ENCODE results near the gene SYNM.
"Not testable (repeated sequence)": the region's sequence is repeated elsewhere in the genome, so short reads cannot be mapped to it uniquely, and the experiment has no call there.

The SYNM gene

DNA sequence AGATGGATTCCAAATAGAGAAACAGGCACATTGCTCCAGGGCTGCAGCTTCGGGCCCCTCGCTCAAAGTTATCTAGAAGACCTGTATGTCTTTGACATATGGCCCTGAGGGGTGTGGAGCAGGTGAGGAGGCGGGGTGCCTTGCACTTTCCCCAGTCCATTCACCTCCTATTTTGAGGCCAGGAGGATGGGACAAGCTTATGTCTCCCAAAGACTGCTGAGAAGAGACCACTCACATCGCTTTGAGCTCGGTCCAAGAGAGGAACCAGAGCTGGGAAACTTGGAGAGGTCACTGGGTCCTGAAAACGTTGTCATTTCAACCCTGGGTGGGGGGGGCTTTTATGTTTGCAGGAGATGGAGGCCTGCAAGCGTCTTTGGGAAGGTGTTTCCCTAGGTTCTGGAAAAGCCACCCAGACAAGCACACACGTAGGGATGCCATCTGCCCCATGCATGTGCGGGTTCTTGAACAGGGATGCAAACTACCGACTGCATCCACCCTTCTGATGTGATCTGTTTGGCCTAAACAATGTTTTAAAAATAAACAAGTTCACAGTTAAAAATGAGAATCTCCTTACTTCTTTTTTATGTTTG, 33.7 kb upstream of the SYNM start:
- Histone ChIP-seq H3K9ac (ENCODE audit: low read length) (no peak overlapping the region), H3K4me1 (ENCODE audit: control insufficient read depth, insufficient read depth, low read length) (no peaks in the 10 kb centered on the region)

DNA sequence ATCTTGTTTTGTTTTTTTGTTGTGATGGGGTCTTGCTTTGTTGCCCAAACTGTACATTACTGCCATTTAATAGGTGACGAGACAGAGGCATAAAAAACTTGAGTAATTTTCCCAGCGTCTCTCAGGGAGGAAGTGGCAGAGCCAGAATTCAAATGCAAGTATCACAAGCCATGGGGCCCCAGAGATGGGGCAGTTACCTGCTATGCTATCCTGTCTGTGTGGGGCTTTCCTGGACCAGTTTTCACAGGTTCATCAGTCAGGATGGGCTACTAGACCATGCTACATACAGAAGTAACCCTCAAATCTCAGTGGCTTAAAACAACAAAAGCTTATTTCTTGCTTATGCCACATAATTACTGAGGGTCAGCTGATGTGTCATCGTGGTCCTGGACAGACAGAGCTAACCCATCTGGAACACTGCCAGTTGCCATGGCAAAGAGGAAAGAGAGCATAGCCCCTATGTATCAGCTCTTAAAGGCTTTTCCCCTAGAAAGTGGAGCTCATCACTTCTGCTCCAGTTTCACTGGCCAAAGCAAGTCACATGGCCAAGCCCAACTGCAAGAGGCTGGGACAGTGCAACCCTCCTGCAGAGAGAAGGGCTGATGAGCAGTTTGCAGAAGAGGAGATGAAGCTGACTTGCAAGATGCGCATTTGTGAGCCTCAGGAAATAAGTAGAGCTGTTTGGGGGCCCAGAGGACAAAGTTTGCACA, 31.7 kb upstream of the SYNM start:
- Histone ChIP-seq H3K36me3 (ENCODE audit: control insufficient read depth, insufficient read depth, low read length) (no peaks in the 10 kb centered on the region), H3K4me1 (ENCODE audit: control insufficient read depth, insufficient read depth, low read length) (peaks cover 3% of the 10 kb centered on the region), H3K9me3 (ENCODE audit: control insufficient read depth, low read length) (no peaks in the 10 kb centered on the region), H3K9ac (ENCODE audit: low read length) (no peak overlapping the region), H3K4me3 (ENCODE audit: low read length) (no peak overlapping the region), H3K27me3 (ENCODE audit: control insufficient read depth, insufficient read depth, low read length) (no peaks in the 10 kb centered on the region)

More for the DNA sequence above, 33.7 kb upstream of the SYNM start:
- H3K27me3 ChIP-seq (ENCODE audit: control insufficient read depth, insufficient read depth, low read length), result no peaks in the 10 kb centered on the region
- no peak overlapping the region for H3K4me3 ChIP-seq (ENCODE audit: low read length)
- H3K9me3 ChIP-seq (ENCODE audit: control insufficient read depth, low read length), result no peaks in the 10 kb centered on the region
- H3K36me3 ChIP-seq (ENCODE audit: control insufficient read depth, insufficient read depth, low read length), result no peaks in the 10 kb centered on the region

DNA sequence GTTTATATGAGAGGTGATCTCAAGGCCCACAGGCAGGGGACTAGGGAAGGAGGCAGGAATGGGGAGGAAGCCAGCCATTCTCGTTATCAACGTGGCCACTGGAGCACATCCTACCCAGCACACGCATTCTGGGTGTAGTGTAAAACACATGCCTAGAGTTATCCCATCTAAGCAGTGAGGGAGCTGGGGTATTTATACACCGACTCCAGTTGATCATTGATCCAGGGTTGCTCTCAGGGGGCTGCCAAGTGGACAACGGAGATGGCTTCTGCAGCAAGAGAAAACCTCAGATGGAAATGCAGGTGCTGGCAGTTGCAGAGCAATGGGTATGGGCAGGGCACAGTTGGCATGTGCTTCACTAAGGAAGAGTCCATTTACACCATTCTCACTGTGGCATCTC, 30.4 kb upstream of the SYNM start:
- no peak overlapping the region for H3K4me3 ChIP-seq (ENCODE audit: low read length)

DNA sequence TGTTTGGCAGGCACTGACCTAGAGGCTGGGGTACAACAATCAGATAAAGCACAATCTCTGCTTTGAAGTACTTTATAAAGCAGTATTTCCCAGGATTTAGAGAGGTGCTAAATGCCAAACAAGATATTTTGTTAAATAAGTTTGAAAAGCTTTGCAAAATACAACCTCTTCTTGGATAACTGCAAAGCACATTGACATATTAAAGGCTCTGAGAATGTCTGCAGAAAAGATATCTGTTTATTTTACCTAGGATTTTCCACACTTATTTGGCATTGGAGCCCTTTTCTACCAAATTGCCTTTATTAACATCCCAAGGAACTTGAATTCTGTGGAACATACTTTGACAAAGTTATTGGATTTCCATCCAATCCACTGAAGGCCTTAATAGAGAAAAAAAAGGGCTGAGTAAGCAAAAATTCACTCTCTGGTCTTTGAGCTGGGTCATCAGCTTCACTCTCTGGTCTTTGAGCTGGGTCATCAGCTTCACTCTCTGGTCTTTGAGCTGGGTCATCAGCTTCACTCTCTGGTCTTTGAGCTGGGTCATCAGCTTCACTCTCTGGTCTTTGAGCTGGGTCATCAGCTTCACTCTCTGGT, 29.7 kb upstream of the SYNM start:
- not testable (repeated sequence) for H3K9ac ChIP-seq (ENCODE audit: low read length); H3K36me3 ChIP-seq (ENCODE audit: control insufficient read depth, insufficient read depth, low read length); H3K4me1 ChIP-seq (ENCODE audit: control insufficient read depth, insufficient read depth, low read length)

More for the DNA sequence above, 30.4 kb upstream of the SYNM start:
- peaks cover 3% of the 10 kb centered on the region for H3K4me1 ChIP-seq (ENCODE audit: control insufficient read depth, insufficient read depth, low read length)
- H3K36me3 ChIP-seq (ENCODE audit: control insufficient read depth, insufficient read depth, low read length), result no peaks in the 10 kb centered on the region
- H3K27me3 ChIP-seq (ENCODE audit: control insufficient read depth, insufficient read depth, low read length), result no peaks in the 10 kb centered on the region
- H3K9ac ChIP-seq (ENCODE audit: low read length), result no peak overlapping the region
- H3K9me3 ChIP-seq (ENCODE audit: control insufficient read depth, low read length), result no peaks in the 10 kb centered on the region

DNA sequence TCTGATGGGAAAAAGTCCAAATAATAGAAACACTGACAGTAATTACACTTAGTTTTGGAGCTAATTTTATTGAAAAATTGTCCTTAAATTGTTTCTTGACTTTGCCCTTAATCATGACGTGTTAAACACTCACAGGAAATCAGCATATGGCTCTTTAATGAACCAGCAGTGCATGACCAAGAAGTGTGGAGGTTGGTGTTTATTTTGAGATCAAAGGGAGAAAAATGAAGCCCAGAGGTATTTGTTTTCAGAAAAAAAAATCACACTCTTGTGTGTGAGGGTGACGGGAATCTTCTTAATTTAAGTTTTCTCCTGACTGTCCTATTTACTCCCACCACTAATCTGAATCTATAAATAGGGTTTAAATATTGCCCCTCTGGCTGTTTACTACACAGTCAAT, 28.8 kb upstream of the SYNM start:
- H3K4me3 ChIP-seq (ENCODE audit: low read length), result no peak overlapping the region
- H3K9me3 ChIP-seq (ENCODE audit: control insufficient read depth, low read length), result no peaks in the 10 kb centered on the region
- H3K4me1 ChIP-seq (ENCODE audit: control insufficient read depth, insufficient read depth, low read length), result peaks cover 3% of the 10 kb centered on the region
- H3K36me3 ChIP-seq (ENCODE audit: control insufficient read depth, insufficient read depth, low read length), result no peaks in the 10 kb centered on the region
- no peaks in the 10 kb centered on the region for H3K27me3 ChIP-seq (ENCODE audit: control insufficient read depth, insufficient read depth, low read length)
- peak overlapping the region; percentile 54 for H3K9ac ChIP-seq (ENCODE audit: low read length)

More for the DNA sequence above, 29.7 kb upstream of the SYNM start:
- not testable (repeated sequence) for H3K9me3 ChIP-seq (ENCODE audit: control insufficient read depth, low read length); H3K4me3 ChIP-seq (ENCODE audit: low read length); H3K27me3 ChIP-seq (ENCODE audit: control insufficient read depth, insufficient read depth, low read length)

DNA sequence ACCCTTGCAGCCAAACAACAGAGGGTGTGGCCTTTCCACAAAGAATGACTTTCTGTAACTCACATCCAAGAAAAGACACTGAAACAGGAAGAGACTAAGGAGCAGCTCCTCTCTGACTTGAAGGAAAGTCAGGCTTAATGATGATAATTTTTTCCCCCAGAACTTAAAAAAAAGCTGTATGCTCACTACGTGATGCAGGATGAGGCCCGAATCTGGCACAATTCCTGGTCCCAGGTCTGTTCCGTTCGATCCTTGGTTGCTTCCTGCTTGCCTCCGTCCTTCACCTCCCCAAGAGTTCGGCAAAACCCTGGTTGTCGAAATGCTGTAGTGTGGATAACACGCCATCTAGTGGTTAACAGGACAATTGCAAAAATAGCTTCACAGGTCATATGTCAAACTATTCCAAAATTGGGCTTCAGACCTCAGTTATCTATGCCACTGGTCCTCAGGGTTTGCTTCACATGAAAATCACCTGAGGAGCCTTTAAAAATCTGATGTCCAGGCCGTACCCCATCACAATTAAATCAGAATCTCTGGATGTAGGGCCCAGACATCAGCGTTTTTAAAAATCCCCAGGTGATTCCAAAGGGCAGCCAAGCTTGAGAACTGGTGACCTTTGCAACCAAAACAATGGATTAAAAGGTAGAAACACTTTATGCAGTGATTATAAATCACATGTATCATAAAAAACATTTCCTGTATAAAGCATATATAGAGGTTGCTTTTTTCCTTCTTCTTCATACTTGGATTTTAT, 28.1 kb upstream of the SYNM start:
- Histone ChIP-seq H3K9ac (ENCODE audit: low read length) (peak overlapping the region; percentile 54), H3K4me1 (ENCODE audit: control insufficient read depth, insufficient read depth, low read length) (peaks cover 3% of the 10 kb centered on the region), H3K27me3 (ENCODE audit: control insufficient read depth, insufficient read depth, low read length) (no peaks in the 10 kb centered on the region), H3K9me3 (ENCODE audit: control insufficient read depth, low read length) (no peaks in the 10 kb centered on the region), H3K4me3 (ENCODE audit: low read length) (no peak overlapping the region), H3K36me3 (ENCODE audit: control insufficient read depth, insufficient read depth, low read length) (no peaks in the 10 kb centered on the region)

DNA sequence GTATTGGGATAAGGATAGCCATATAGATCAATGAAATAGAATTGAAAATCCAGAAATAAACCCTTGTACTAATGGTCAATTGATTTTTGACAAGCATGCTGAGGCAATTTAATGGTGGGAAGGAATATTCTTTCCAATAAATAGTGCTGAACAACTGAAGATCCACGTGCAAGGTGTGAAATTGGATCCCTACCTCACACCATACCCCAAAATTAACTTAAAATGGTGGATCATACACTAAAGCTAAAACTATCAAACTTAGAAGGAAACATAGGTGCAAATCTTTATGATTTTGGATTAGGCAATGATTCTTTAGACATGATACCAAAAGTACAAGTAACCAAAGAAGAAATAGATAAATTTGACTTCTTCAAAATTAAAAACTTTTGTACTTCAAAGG, 22.1 kb upstream of the SYNM start:
- H3K27me3 ChIP-seq (ENCODE audit: control insufficient read depth, insufficient read depth, low read length), result no peaks in the 10 kb centered on the region
- H3K4me1 ChIP-seq (ENCODE audit: control insufficient read depth, insufficient read depth, low read length), result no peaks in the 10 kb centered on the region
- H3K36me3 ChIP-seq (ENCODE audit: control insufficient read depth, insufficient read depth, low read length), result no peaks in the 10 kb centered on the region
- H3K9me3 ChIP-seq (ENCODE audit: control insufficient read depth, low read length), result no peaks in the 10 kb centered on the region
- H3K9ac ChIP-seq (ENCODE audit: low read length), result no peak overlapping the region
- H3K4me3 ChIP-seq (ENCODE audit: low read length), result no peak overlapping the region

DNA sequence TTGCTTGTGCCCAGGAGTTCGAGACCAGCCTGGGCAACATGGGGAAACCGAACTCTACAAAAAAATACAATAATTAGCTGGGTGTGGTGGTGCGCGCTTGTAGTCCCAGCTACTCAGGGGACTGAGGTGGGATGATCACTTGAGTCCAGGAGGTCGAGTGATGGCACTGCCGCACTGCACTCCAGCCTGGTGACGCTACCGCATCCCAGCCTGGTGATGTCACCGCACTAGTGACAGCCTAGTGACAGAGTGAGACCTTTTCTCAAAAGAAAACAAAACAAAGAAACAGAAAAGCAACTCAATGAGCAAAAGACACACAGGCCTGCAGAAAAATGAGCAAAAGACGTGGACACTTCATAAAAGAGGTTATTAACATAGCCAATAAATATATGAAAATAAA, 19.9 kb upstream of the SYNM start:
- no peaks in the 10 kb centered on the region for H3K27me3 ChIP-seq (ENCODE audit: control insufficient read depth, insufficient read depth, low read length)
- no peaks in the 10 kb centered on the region for H3K36me3 ChIP-seq (ENCODE audit: control insufficient read depth, insufficient read depth, low read length)
- H3K9ac ChIP-seq (ENCODE audit: low read length), result no peak overlapping the region
- no peaks in the 10 kb centered on the region for H3K9me3 ChIP-seq (ENCODE audit: control insufficient read depth, low read length)
- no peak overlapping the region for H3K4me3 ChIP-seq (ENCODE audit: low read length)
- H3K4me1 ChIP-seq (ENCODE audit: control insufficient read depth, insufficient read depth, low read length), result no peaks in the 10 kb centered on the region

DNA sequence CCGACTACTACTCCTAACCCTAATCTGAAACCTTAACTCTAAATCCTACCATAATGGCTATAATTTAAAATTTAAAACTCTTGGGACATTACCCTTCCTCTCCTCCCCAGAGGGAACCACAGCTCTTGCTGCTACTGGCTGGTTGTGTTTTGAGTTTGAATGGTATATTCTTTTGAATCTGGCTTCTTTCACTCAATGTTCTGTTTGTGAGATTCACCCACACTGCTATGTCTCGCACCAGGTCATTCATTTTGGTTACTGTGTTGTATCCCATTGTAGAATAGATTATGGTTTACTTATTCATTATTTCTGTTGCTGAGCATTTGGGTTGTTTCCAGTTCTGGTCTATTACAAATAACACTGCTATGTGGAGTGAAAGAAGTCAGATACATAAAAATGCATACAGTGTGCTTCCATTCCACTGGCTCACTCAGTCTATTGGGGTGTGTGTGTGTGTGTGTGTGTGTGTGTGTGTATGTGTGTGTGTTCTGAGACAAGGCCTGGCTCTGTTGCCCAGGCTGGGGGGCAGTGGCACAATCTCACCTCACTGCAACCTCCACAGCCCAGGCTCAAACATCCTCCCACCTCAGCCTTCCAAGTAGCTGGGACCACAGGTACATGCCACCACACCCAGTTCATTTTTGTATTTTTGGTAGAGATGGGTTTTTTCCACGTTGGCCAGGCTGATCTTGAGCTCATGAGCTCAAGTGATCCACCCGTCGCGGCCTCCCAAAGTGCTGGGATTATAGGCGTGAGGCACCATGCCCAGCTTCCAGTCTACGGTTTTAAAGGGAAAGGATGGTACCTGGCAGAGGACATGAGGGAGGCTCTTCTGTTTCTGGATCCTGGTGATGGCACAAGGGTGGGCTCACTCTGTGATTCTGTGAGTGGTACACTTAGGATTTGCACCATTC, 19.2 kb upstream of the SYNM start:
- H3K27me3 ChIP-seq (ENCODE audit: control insufficient read depth, insufficient read depth, low read length), result no peaks in the 10 kb centered on the region
- H3K36me3 ChIP-seq (ENCODE audit: control insufficient read depth, insufficient read depth, low read length), result no peaks in the 10 kb centered on the region
- no peaks in the 10 kb centered on the region for H3K4me1 ChIP-seq (ENCODE audit: control insufficient read depth, insufficient read depth, low read length)
- H3K9ac ChIP-seq (ENCODE audit: low read length), result no peak overlapping the region
- no peak overlapping the region for H3K4me3 ChIP-seq (ENCODE audit: low read length)
- no peaks in the 10 kb centered on the region for H3K9me3 ChIP-seq (ENCODE audit: control insufficient read depth, low read length)

DNA sequence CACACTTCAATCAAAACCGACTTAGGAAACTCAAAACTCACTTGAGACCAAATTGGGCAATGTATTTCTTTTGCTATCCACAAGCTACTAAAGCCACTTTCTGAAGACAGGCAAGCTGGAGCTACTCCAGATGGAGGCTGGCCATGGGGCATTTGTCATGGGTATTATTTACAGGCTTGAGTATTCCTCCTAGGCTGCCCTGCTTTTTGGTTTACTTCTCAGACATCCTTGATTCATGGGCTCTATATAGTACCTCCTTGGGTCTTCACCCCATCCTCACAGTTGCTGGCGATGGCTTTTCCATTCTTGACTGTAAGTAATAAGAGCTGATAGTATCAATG, 18.6 kb upstream of the SYNM start:
- Histone ChIP-seq H3K27me3 (ENCODE audit: control insufficient read depth, insufficient read depth, low read length) (no peaks in the 10 kb centered on the region), H3K4me3 (ENCODE audit: low read length) (no peak overlapping the region), H3K4me1 (ENCODE audit: control insufficient read depth, insufficient read depth, low read length) (no peaks in the 10 kb centered on the region), H3K9ac (ENCODE audit: low read length) (no peak overlapping the region), H3K9me3 (ENCODE audit: control insufficient read depth, low read length) (no peaks in the 10 kb centered on the region), H3K36me3 (ENCODE audit: control insufficient read depth, insufficient read depth, low read length) (no peaks in the 10 kb centered on the region)

DNA sequence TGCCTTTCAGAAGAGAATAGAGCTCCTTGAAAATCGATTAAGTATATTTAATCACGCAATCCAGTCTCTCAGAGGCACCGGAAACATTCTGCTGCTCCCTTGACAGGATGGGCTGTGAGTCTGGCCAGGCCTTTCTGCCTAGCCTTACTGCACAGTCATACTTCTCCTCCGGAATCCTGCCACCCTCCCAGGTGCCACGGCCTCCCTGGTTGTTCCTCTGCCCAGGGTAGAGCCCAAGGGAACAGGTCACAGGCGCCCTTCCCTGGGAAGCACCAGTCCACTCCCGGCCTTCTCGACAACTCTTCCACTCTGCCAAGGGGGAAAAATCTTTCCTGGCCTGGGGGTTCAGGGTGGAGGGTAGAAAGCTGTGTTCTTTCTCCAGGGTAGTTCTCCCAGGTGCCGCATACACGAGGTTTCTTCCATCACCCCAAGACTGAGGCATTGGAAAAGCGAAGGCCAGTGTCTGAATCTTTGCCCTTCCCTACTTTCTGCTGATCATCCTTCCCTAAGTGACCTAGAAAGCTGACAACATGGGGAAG, 17.4 kb upstream of the SYNM start:
- no peaks in the 10 kb centered on the region for H3K36me3 ChIP-seq (ENCODE audit: control insufficient read depth, insufficient read depth, low read length)
- H3K9ac ChIP-seq (ENCODE audit: low read length), result no peak overlapping the region
- H3K27me3 ChIP-seq (ENCODE audit: control insufficient read depth, insufficient read depth, low read length), result no peaks in the 10 kb centered on the region

More for the DNA sequence above, 17.4 kb upstream of the SYNM start:
- no peaks in the 10 kb centered on the region for H3K4me1 ChIP-seq (ENCODE audit: control insufficient read depth, insufficient read depth, low read length)
- no peaks in the 10 kb centered on the region for H3K9me3 ChIP-seq (ENCODE audit: control insufficient read depth, low read length)
- H3K4me3 ChIP-seq (ENCODE audit: low read length), result no peak overlapping the region

Data from mucosa of stomach (tissue), 1 donor.